Activated CD4-positive, alpha-beta T cell treated with anti-CD3 and anti-CD28 coated beads, Interleukin-2, amount 10 ng/mL, durations not matched to agents 7 days and 5 days (primary cell): ENCODE data around the gene CDHR5. TPM values are rescaled to one million over a fixed set of nuclear protein-coding genes. Genes with fewer than 3 reads are reported as not detected.
A peak's percentile ranks its signal among the peaks of the same experiment; 100 is the strongest.

Source experiments
- CTCF ChIA-PET: fragments of 350-600 bp; sonication (Branson Sonifier 250); formaldehyde crosslinking; loops from one replicate; lab custom pipeline; 2021; ENCODE audit warnings: antibody characterized with exemption; lab: Charles Lee
- POLR2A ChIA-PET: fragments of 350-600 bp; sonication (Branson Sonifier 250); formaldehyde crosslinking; loops from one replicate; lab custom pipeline; 2021; ENCODE audit warnings: antibody characterized with exemption; lab: Charles Lee
- DNase-seq: peaks from one replicate; pipeline ENCODE4 v3.0.0-alpha.2; 2020
- H3K27ac Mint-ChIP-seq: one replicate; pipeline ENCODE4 v1.8.0; 2021; ENCODE audit warnings: mild to moderate bottlenecking, moderate library complexity, mixed read lengths
- H3K27me3 Mint-ChIP-seq: one replicate; pipeline ENCODE4 v1.8.0; 2021; ENCODE audit warnings: mixed read lengths
- H3K36me3 Mint-ChIP-seq: one replicate; pipeline ENCODE4 v1.8.0; 2021; ENCODE audit warnings: low read depth, mixed read lengths
- H3K4me1 Mint-ChIP-seq: one replicate; pipeline ENCODE4 v1.8.0; 2021; ENCODE audit warnings: mixed read lengths
- H3K4me3 Mint-ChIP-seq: one replicate; pipeline ENCODE4 v1.8.0; 2021; ENCODE audit warnings: mild to moderate bottlenecking, moderate library complexity, mixed read lengths
- H3K9me3 Mint-ChIP-seq: one replicate; pipeline ENCODE4 v1.8.0; 2021; ENCODE audit warnings: mixed read lengths
- total RNA-seq, 2 experiments: library from RNA; stranded (reverse); gene quantifications; one replicate each; pipeline ENCODE4 v1.2.3, GENCODE V29; 2021

CDHR5 gene
- total RNA-seq, 2 experiments from 2014 or later = not detected

DNA sequence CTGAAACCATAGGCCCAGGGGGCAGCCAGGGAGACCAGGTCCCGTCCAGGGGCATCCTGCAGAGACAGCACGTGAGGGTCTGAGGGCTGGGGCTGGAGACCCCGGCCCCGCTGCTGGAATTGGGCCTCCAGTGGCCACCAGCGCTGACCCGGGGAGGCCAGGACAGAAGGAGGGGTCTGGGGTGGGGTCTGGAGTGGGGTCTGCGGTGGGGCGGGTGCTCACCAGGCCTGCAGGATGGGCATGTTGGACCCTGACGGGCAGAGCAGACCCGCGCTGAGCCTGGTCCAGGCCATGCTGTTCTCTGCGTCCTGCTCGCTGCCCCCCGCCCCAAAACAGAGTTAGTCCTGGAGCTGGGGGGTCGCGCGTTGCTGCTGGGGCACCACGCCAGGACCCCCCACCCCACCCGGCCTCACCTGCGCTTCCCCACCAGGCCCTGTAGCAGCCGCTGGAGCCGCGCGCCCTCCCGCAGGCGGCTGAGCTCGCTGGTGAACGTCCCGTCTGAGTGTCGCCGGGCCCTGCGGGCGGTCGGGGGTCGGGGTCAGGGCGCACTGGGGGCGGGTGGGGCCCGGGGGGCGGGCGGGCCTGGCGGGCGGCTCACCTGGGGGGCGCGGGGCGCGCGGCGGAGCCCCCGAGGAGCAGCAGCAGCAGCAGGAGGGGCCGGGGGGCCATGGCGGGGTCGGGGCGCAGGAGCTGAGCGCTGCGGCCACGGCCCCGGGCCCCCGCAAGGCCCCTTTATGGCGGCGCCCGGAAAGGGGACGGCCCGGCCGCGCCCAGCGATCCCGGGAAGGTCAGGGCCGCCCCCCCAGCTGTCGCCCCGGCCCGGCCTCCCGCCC, 1.9 kb upstream of the CDHR5 start, which contains the start of gene SCT:
Gene SCT (minus strand): TSS at position 707 of the 833 bp plus-strand sequence. CDS start 38 bp downstream, at position 669.
- peaks cover 21% of the 10 kb centered on the region for H3K4me1 Mint-ChIP-seq
- H3K4me3 Mint-ChIP-seq = no peak within 1 kb of the TSS
- CTCF ChIA-PET = interaction anchor here (0.6 kb wide), 1 partner anchor 67 kb away, joined by 3 read pairs; no protein-coding TSS in a partner anchor
- peaks cover 25% of the 10 kb centered on the region for H3K27me3 Mint-ChIP-seq
- H3K9me3 Mint-ChIP-seq = no peaks in the 10 kb centered on the region
- DNase-seq = no peak
- POLR2A ChIA-PET = no interaction called here
- no peak within 1 kb of the TSS for H3K27ac Mint-ChIP-seq
- peaks cover 2% of the 10 kb centered on the region for H3K36me3 Mint-ChIP-seq

DNA sequence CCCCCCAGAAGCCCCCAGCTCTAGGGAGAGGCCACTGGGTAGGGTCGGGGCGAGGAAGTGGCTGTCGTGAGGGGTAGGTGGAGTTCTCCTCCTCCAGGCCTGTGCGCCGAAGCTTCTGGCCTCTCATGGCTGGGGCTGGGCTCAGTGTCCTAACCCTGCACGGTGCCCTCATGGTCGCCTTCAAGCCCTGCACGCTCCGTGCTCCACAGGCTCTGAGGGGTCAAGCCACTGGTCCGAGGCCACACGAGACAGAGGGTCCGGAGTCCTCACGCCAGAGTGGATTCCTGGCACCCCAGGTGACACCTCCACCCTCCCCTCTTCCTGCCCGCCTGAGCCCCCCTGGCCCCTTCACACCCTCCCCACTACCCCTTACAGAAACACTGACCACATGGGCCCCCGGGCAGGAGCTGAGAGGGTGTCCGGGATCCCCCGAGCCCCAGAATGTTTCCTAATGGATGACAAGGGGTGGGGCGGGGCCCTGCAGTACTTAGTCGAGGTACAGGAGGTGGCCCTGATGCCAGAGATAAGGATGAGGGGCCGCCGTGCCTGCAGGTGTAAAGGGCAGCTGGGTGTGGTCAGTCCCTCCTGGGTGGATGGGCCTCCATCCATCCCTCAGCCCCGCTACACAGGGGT, 997 bp upstream of the CDHR5 start:
- CTCF ChIA-PET = interaction anchor here (0.6 to 0.8 kb wide), 2 partner anchors 10 to 68 kb away, joined by 3 read pairs; partner anchors contain the start of gene IRF7
- peaks cover 25% of the 10 kb centered on the region for H3K27me3 Mint-ChIP-seq
- H3K27ac Mint-ChIP-seq = no peak overlapping the region
- peaks cover 2% of the 10 kb centered on the region for H3K36me3 Mint-ChIP-seq
- no peaks in the 10 kb centered on the region for H3K9me3 Mint-ChIP-seq
- no peak overlapping the region for H3K4me3 Mint-ChIP-seq
- peaks cover 21% of the 10 kb centered on the region for H3K4me1 Mint-ChIP-seq
- POLR2A ChIA-PET = no interaction called here
- DNase-seq = no peak

GRCh38 chr11:623999-624704, 603 bp downstream of the CDHR5 start:
- POLR2A ChIA-PET = no interaction called here
- Mint-ChIP-seq H3K36me3 (no peaks in the 10 kb centered on the region), H3K27ac (no peak overlapping the region), H3K27me3 (peaks cover 22% of the 10 kb centered on the region), H3K9me3 (no peaks in the 10 kb centered on the region), H3K4me1 (peaks cover 15% of the 10 kb centered on the region), H3K4me3 (no peak overlapping the region)
- no peak for DNase-seq
- CTCF ChIA-PET = interaction anchor here (1.9 kb wide), 1 partner anchor 72 kb away, joined by 8 read pairs; no protein-coding TSS in a partner anchor

GRCh38 chr11:623349-623869, 1.3 kb downstream of the CDHR5 start:
- peaks cover 8% of the 10 kb centered on the region for H3K4me1 Mint-ChIP-seq
- no peak overlapping the region for H3K4me3 Mint-ChIP-seq
- ChIA-PET CTCF (interaction anchor here (1.9 kb wide), 1 partner anchor 73 kb away, joined by 8 read pairs; no protein-coding TSS in a partner anchor), POLR2A (no interaction called here)
- DNase-seq = no peak
- no peaks in the 10 kb centered on the region for H3K9me3 Mint-ChIP-seq
- H3K36me3 Mint-ChIP-seq = no peaks in the 10 kb centered on the region
- H3K27me3 Mint-ChIP-seq = peaks cover 17% of the 10 kb centered on the region
- no peak overlapping the region for H3K27ac Mint-ChIP-seq

- H3K9me3 Mint-ChIP-seq = no peaks in the 10 kb centered on the region
- peaks cover 7% of the 10 kb centered on the region for H3K27me3 Mint-ChIP-seq
- ChIA-PET POLR2A (no interaction called here), CTCF (no interaction called here)
- H3K4me3 Mint-ChIP-seq = no peak overlapping the region
- no peak for DNase-seq
- no peak overlapping the region for H3K27ac Mint-ChIP-seq
- no peaks in the 10 kb centered on the region for H3K36me3 Mint-ChIP-seq
- H3K4me1 Mint-ChIP-seq = peaks cover 1% of the 10 kb centered on the region
Observed at GRCh38 chr11:621838-622237, 2.9 kb downstream of the CDHR5 start.

DNA sequence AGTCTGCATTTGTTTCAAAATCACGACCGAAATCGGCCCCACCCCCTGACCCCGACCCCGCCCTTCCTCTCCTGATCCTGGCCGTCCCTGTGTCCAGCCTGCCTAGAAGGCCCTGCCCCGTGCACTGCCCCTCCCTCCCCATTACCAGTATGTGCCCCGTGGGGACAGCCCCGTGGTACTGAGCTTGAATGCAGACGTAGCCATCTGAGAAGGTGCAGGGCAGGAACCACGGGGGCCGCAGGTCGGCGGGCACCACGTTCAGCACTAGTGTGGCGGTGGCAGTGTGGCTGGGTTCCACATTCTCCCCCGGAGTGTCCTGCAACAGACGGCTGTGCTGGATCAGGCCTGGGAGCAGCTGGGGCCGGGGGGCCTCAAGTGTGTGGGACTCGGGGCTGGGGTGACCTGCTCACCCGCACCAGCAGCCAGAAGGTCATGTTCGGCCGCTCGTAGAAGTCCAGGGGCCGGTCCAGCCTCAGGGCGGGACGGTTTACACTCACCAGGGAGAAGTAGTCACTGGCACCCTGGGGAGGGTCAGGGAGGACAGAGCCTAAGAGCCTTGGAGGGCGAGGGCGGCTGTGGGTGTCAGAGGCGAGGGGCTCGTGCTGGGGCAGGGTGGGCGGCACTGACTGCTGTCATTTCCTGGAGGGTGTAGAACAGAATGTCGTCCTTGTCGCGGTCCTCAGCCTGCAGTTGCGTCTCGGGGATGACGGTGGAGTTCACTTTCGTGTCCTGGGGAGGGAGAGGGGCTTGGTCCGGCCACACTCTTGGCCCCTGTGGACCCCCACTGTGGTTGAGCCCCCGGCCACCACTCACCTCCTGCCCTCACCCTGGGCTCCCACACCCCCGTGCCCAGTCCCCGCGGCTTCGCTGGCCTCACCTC, 3.6 kb downstream of the CDHR5 start:
- Mint-ChIP-seq H3K36me3 (no peaks in the 10 kb centered on the region), H3K4me1 (peaks cover 8% of the 10 kb centered on the region), H3K4me3 (no peak overlapping the region), H3K27me3 (peaks cover 2% of the 10 kb centered on the region), H3K9me3 (no peaks in the 10 kb centered on the region), H3K27ac (no peak overlapping the region)
- ChIA-PET POLR2A (interaction anchor here (0.8 kb wide), 1 partner anchor 8 kb away, joined by 7 read pairs; no protein-coding TSS in a partner anchor), CTCF (no interaction called here)
- DNase-seq = no peak

- ChIA-PET CTCF (no interaction called here), POLR2A (no interaction called here)
- Mint-ChIP-seq H3K4me1 (peaks cover 12% of the 10 kb centered on the region), H3K9me3 (no peaks in the 10 kb centered on the region), H3K27ac (no peak overlapping the region), H3K27me3 (no peaks in the 10 kb centered on the region), H3K36me3 (peaks cover 3% of the 10 kb centered on the region), H3K4me3 (no peak overlapping the region)
- DNase-seq = no peak
Observed at GRCh38 chr11:620201-620600, 4.6 kb downstream of the CDHR5 start.

- peaks cover 12% of the 10 kb centered on the region for H3K4me1 Mint-ChIP-seq
- no peaks in the 10 kb centered on the region for H3K9me3 Mint-ChIP-seq
- H3K36me3 Mint-ChIP-seq = peaks cover 6% of the 10 kb centered on the region
- ChIA-PET POLR2A (no interaction called here), CTCF (no interaction called here)
- H3K4me3 Mint-ChIP-seq = no peak overlapping the region
- H3K27ac Mint-ChIP-seq = no peak overlapping the region
- no peak for DNase-seq
- no peaks in the 10 kb centered on the region for H3K27me3 Mint-ChIP-seq
Observed at GRCh38 chr11:619628-620050, 5.1 kb downstream of the CDHR5 start.

DNA sequence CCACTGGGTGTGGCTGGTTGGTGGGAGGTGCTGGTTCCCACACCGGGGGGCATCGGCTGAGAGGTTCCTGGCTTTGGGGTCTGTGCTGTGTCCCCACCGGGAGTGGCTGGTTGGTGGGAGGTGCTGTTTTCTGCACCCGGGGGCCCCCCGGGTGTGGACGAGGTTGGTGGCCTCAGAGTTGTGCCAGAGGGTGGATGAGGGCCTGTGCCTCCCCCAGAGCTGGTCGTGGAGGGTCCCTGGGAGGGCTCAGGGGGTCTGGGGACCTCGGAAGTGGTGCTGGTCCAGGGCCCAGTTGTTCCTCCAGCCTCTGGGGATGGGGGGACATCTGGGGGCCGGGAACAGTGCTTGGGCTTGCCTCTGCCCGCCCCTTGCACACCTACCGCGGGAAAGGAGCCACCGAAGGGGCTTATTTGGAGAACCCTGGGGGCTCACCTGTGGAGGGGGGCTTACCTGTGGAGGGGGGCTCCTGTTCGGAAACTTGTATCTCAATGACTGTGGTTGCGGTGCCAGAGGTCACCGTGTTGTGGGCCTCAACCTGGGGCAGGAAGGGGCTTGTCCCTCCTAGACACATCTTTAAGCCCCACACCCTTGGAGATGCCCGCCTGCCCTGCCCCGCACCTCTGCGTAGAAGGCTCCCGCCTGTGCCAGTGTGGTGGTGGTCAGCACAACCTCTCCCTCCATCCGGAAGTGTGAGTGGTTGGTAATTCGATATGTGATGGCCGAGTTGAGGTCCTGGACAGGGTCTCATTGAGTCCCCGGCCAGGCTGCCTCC, 5.7 kb downstream of the CDHR5 start:
- no peak for DNase-seq
- no peak overlapping the region for H3K4me3 Mint-ChIP-seq
- H3K9me3 Mint-ChIP-seq = no peaks in the 10 kb centered on the region
- ChIA-PET POLR2A (no interaction called here), CTCF (no interaction called here)
- no peak overlapping the region for H3K27ac Mint-ChIP-seq
- H3K4me1 Mint-ChIP-seq = peaks cover 16% of the 10 kb centered on the region
- no peaks in the 10 kb centered on the region for H3K27me3 Mint-ChIP-seq
- H3K36me3 Mint-ChIP-seq = peaks cover 12% of the 10 kb centered on the region

DNA sequence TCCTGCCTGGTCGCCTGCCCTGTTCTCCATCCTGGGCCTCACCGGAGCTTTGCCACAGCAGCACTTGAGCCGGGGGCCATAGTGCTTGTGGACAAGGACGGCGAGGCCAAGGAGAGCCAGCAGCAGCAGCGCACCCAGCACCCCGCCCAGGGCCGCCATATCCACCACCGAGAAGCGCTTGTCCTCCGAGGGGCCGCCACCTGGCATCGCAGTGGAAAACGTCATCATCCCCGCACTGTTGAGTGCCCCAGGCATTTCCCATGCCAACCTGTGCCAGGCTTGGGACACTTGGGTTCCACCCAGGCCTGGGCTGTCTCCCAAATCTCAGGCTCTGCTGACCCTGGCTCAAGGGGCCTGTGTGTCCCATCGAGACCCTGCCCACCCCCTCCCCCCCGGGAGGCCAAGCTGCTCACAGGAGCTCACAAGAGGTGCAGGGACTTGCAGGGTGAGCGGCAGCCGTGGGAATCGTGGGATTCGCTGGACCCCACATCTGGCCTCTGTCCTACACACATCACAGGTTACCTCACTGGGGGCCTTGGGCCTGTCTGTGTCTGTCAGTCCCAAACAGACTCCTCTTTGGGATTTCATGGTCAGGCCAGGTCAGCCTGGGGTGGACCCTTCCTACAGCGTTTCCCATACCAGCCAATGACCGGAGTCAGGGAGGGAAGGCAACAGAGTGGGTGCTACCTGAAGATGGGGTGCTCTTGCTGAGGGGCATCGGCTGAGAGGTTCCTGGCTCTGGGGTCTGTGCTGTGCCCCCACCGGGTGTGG, 6.7 kb downstream of the CDHR5 start:
- POLR2A ChIA-PET = no interaction called here
- Mint-ChIP-seq H3K27me3 (no peaks in the 10 kb centered on the region), H3K27ac (peak overlapping the region; percentile 13), H3K9me3 (no peaks in the 10 kb centered on the region), H3K4me3 (no peak overlapping the region), H3K36me3 (peaks cover 18% of the 10 kb centered on the region), H3K4me1 (peaks cover 22% of the 10 kb centered on the region)
- DNase-seq = no peak
- CTCF ChIA-PET = no interaction called here
